Memory B cell (primary cell): ENCODE measurements around the gene DNALI1.
"Not testable (repeated sequence)": the region's sequence is repeated elsewhere in the genome, so short reads cannot be mapped to it uniquely, and the experiment has no call there.

ENCODE experiments used
- ATAC-seq: fragments of 150-1000 bp; cut with Tn5 transposase; 2 replicates; pipeline ENCODE4 v1.10.0; 2021; ENCODE audit warnings: low read depth, mild to moderate bottlenecking, moderate library complexity
- DNase-seq, 2 donors: peaks; one replicate each; pipeline ENCODE4 v3.0.0; 2022; ENCODE audit warnings: low spot score in 2 of 2
- H3K27ac Mint-ChIP-seq: one replicate; pipeline ENCODE4 v1.8.0; 2022; ENCODE audit warnings: mild to moderate bottlenecking, moderate library complexity, mixed read lengths
- H3K27me3 Mint-ChIP-seq: one replicate; pipeline ENCODE4 v1.8.0; 2022; ENCODE audit warnings: mixed read lengths
- H3K36me3 Mint-ChIP-seq: one replicate; pipeline ENCODE4 v1.8.0; 2022; ENCODE audit warnings: mild to moderate bottlenecking, mixed read lengths
- H3K4me1 Mint-ChIP-seq: one replicate; pipeline ENCODE4 v1.8.0; 2022; ENCODE audit warnings: mixed read lengths
- H3K4me3 Mint-ChIP-seq: one replicate; pipeline ENCODE4 v1.8.0; 2022; ENCODE audit warnings: mild to moderate bottlenecking, moderate library complexity, mixed read lengths
- H3K9me3 Mint-ChIP-seq: one replicate; pipeline ENCODE4 v1.8.0; 2022; ENCODE audit warnings: mixed read lengths

The DNALI1 gene

GRCh38 chr1:37539154-37539553 lies 17.6 kb upstream of the DNALI1 start:
- not testable (repeated sequence) for DNase-seq, H3K4me3 Mint-ChIP-seq, H3K27me3 Mint-ChIP-seq, H3K9me3 Mint-ChIP-seq, ATAC-seq, H3K27ac Mint-ChIP-seq, H3K4me1 Mint-ChIP-seq
- peaks cover 28% of the 10 kb centered on the region for H3K36me3 Mint-ChIP-seq

- Mint-ChIP-seq H3K36me3 (peaks cover 30% of the 10 kb centered on the region), H3K4me1 (peaks cover 7% of the 10 kb centered on the region), H3K9me3 (no peaks in the 10 kb centered on the region), H3K27ac (no peak overlapping the region), H3K27me3 (no peaks in the 10 kb centered on the region), H3K4me3 (no peak overlapping the region)
- DNase-seq (no peak), ATAC-seq (no peak)
Observed at GRCh38 chr1:37540036-37540785, 16.5 kb upstream of the DNALI1 start.

- Mint-ChIP-seq H3K9me3 (no peaks in the 10 kb centered on the region), H3K27me3 (no peaks in the 10 kb centered on the region), H3K36me3 (peaks cover 25% of the 10 kb centered on the region), H3K4me3 (no peak overlapping the region), H3K4me1 (peaks cover 5% of the 10 kb centered on the region), H3K27ac (peak overlapping the region; percentile 51)
- ATAC-seq (no peak), DNase-seq (no peak)
Observed at GRCh38 chr1:37544530-37544929, 12.2 kb upstream of the DNALI1 start.

GRCh38 chr1:37545019-37545418 lies 11.7 kb upstream of the DNALI1 start:
- Mint-ChIP-seq H3K9me3 (no peaks in the 10 kb centered on the region), H3K4me1 (peaks cover 8% of the 10 kb centered on the region), H3K4me3 (no peak overlapping the region), H3K27ac (peak overlapping the region; percentile 51), H3K27me3 (no peaks in the 10 kb centered on the region), H3K36me3 (peaks cover 27% of the 10 kb centered on the region)
- ATAC-seq, result no peak
- DNase-seq, result no peak

- H3K9me3 Mint-ChIP-seq, result no peaks in the 10 kb centered on the region
- ATAC-seq, result no peak
- peaks cover 23% of the 10 kb centered on the region for H3K4me1 Mint-ChIP-seq
- peaks cover 33% of the 10 kb centered on the region for H3K36me3 Mint-ChIP-seq
- peak overlapping the region; percentile 55 for H3K27ac Mint-ChIP-seq
- H3K27me3 Mint-ChIP-seq, result no peaks in the 10 kb centered on the region
- DNase-seq, result no peak
- H3K4me3 Mint-ChIP-seq, result no peak overlapping the region
Observed at GRCh38 chr1:37549341-37549740, 7.4 kb upstream of the DNALI1 start.

- DNase-seq (no peak), ATAC-seq (peak; percentile 3)
- peaks cover 21% of the 10 kb centered on the region for H3K36me3 Mint-ChIP-seq
- H3K27me3 Mint-ChIP-seq, result peaks cover 4% of the 10 kb centered on the region
- peak overlapping the region; percentile 99 for H3K27ac Mint-ChIP-seq
- H3K9me3 Mint-ChIP-seq, result no peaks in the 10 kb centered on the region
- H3K4me3 Mint-ChIP-seq, result peak overlapping the region; percentile 99
- H3K4me1 Mint-ChIP-seq, result peaks cover 20% of the 10 kb centered on the region
Observed at GRCh38 chr1:37553598-37553926, 3.2 kb upstream of the DNALI1 start.

GRCh38 chr1:37553927-37554808 lies 2.6 kb upstream of the DNALI1 start, which contains the start of gene SNIP1:
Gene SNIP1, minus strand, starts transcription at chr1:37554293. Its CDS starts 64 bp downstream, at chr1:37554229.
- peaks cover 18% of the 10 kb centered on the region for H3K4me1 Mint-ChIP-seq
- peaks cover 4% of the 10 kb centered on the region for H3K27me3 Mint-ChIP-seq
- H3K27ac Mint-ChIP-seq, result peak within 1 kb of the TSS; percentile 99
- H3K36me3 Mint-ChIP-seq, result peaks cover 18% of the 10 kb centered on the region
- H3K9me3 Mint-ChIP-seq, result no peaks in the 10 kb centered on the region
- DNase-seq (peak; percentile 83 to 88), ATAC-seq (peak; percentile 100)
- H3K4me3 Mint-ChIP-seq, result peak within 1 kb of the TSS; percentile 99

GRCh38 chr1:37557402-37557801 lies 662 bp downstream of the DNALI1 start:
- Mint-ChIP-seq H3K27me3 (peaks cover 4% of the 10 kb centered on the region), H3K36me3 (peaks cover 8% of the 10 kb centered on the region), H3K4me3 (no peak overlapping the region), H3K4me1 (peaks cover 13% of the 10 kb centered on the region), H3K27ac (no peak overlapping the region), H3K9me3 (no peaks in the 10 kb centered on the region)
- ATAC-seq (no peak), DNase-seq (no peak)

GRCh38 chr1:37558411-37558810 lies 1.7 kb downstream of the DNALI1 start:
- Mint-ChIP-seq H3K4me1 (peaks cover 4% of the 10 kb centered on the region), H3K4me3 (no peak overlapping the region), H3K36me3 (peaks cover 3% of the 10 kb centered on the region), H3K27ac (no peak overlapping the region), H3K9me3 (no peaks in the 10 kb centered on the region), H3K27me3 (peaks cover 4% of the 10 kb centered on the region)
- ATAC-seq, result no peak
- DNase-seq, result no peak

- no peak for DNase-seq
- Mint-ChIP-seq H3K9me3 (no peaks in the 10 kb centered on the region), H3K27ac (no peak overlapping the region), H3K36me3 (peaks cover 2% of the 10 kb centered on the region), H3K4me3 (no peak overlapping the region), H3K27me3 (peaks cover 4% of the 10 kb centered on the region), H3K4me1 (peaks cover 2% of the 10 kb centered on the region)
- ATAC-seq, result no peak
Observed at GRCh38 chr1:37559080-37559479, 2.3 kb downstream of the DNALI1 start.

GRCh38 chr1:37559957-37560379 lies 3.2 kb downstream of the DNALI1 start:
- not testable (repeated sequence) for H3K4me3 Mint-ChIP-seq, H3K4me1 Mint-ChIP-seq, H3K36me3 Mint-ChIP-seq, H3K9me3 Mint-ChIP-seq, DNase-seq, H3K27ac Mint-ChIP-seq, ATAC-seq, H3K27me3 Mint-ChIP-seq

GRCh38 chr1:37560401-37561132 lies 3.8 kb downstream of the DNALI1 start:
- H3K27ac Mint-ChIP-seq, result no peak overlapping the region
- peaks cover 5% of the 10 kb centered on the region for H3K36me3 Mint-ChIP-seq
- no peak for ATAC-seq
- H3K4me3 Mint-ChIP-seq, result no peak overlapping the region
- no peaks in the 10 kb centered on the region for H3K4me1 Mint-ChIP-seq
- H3K27me3 Mint-ChIP-seq, result peaks cover 4% of the 10 kb centered on the region
- no peak for DNase-seq
- H3K9me3 Mint-ChIP-seq, result no peaks in the 10 kb centered on the region

- ATAC-seq (no peak), DNase-seq (peak; percentile 12 to 17)
- Mint-ChIP-seq H3K36me3 (peaks cover 10% of the 10 kb centered on the region), H3K27me3 (peaks cover 4% of the 10 kb centered on the region), H3K9me3 (no peaks in the 10 kb centered on the region), H3K4me1 (no peaks in the 10 kb centered on the region), H3K27ac (no peak overlapping the region), H3K4me3 (no peak overlapping the region)
Observed at GRCh38 chr1:37561133-37562132, 4.7 kb downstream of the DNALI1 start.
